Measurements from ENCODE around the gene STXBP1. TPM values are rescaled to one million over a fixed set of nuclear protein-coding genes. Genes with fewer than 3 reads are reported as not detected.

The STXBP1 gene
- total and polyA plus RNA-seq, 2 donors (not counting 3 experiments of a cell fraction or from before 2014, with no cell fraction given): 18.8 to 51.3 TPM

DNA sequence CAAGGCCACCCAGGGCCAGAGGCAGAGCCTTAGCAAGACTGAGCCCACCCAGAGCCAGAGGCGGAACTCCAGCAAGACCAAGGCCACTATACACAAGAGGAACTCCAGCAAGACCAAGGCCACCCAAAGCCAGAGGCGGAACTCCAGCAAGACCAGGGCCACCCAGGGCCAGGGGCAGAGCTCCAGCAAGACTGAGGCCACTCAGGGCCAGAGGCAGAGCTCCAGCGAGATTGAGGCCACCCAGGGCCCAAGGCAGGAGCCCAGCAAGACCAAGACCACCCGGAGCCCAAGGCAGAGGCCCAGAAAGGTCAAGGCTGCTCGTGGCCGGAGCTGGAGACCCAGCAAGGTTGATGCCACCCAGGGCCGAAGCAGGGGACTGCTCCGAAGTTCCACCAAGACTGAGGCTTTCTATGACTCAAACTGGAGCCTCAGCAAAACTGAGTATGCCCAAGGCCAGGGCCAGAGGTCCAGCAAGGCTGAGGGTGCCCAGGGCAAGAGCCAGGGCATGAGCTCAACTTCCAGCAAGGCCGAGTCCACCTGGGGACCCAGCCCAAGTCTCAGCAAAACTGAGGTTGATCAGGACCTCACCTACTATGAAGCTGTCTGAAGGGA, 118.8 kb downstream of the STXBP1 start:
- TF ChIP-seq POLR2A (IDR thresholded peaks at IDR 0.05; ENCODE audit: low read depth, low read length) (no peak), JUN (IDR thresholded peaks at IDR 0.05; ENCODE audit: borderline replicate concordance, insufficient read depth, insufficient read length, low read depth) (no peak), POLR2AphosphoS5 (IDR thresholded peaks at IDR 0.05; ENCODE audit: insufficient read depth, low read depth, low read length) (no peak), MYC (IDR thresholded peaks at IDR 0.05; ENCODE audit: low read depth, low read length) (no peak), EZH2 (IDR thresholded peaks at IDR 0.05; ENCODE audit: borderline replicate concordance, low read depth, low read length, severe bottlenecking) (no peak), GATA2 (IDR thresholded peaks at IDR 0.05; ENCODE audit: insufficient read depth, insufficient read length, low read depth, low read length) (no peak), FOS (IDR thresholded peaks at IDR 0.05; ENCODE audit: borderline replicate concordance, insufficient read depth, low read length) (no peak)
- TF ChIP-seq, protein P1, sequence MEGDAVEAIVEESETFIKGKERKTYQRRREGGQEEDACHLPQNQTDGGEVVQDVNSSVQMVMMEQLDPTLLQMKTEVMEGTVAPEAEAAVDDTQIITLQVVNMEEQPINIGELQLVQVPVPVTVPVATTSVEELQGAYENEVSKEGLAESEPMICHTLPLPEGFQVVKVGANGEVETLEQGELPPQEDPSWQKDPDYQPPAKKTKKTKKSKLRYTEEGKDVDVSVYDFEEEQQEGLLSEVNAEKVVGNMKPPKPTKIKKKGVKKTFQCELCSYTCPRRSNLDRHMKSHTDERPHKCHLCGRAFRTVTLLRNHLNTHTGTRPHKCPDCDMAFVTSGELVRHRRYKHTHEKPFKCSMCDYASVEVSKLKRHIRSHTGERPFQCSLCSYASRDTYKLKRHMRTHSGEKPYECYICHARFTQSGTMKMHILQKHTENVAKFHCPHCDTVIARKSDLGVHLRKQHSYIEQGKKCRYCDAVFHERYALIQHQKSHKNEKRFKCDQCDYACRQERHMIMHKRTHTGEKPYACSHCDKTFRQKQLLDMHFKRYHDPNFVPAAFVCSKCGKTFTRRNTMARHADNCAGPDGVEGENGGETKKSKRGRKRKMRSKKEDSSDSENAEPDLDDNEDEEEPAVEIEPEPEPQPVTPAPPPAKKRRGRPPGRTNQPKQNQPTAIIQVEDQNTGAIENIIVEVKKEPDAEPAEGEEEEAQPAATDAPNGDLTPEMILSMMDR (IDR thresholded peaks at IDR 0.05; ENCODE audit: extremely low read depth in 1 of 2, insufficient read depth in 1 of 2, low read depth in 1 of 2, low read length in 2 of 2): no peak
- TF ChIP-seq, protein P2, sequence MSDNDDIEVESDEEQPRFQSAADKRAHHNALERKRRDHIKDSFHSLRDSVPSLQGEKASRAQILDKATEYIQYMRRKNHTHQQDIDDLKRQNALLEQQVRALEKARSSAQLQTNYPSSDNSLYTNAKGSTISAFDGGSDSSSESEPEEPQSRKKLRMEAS (IDR thresholded peaks at IDR 0.05; ENCODE audit: insufficient read depth, insufficient read length): no peak
- intact Hi-C loops (cut with micrococcal nuclease): no loop called here
- peaks cover 2% of the 10 kb centered on the region for H3K79me2 ChIP-seq (ENCODE audit: control insufficient read depth, insufficient read depth, low read length)
- H3K36me3 ChIP-seq (ENCODE audit: control insufficient read depth in 2 of 2, extremely low read depth in 1 of 2, insufficient read depth in 2 of 2, low read length in 2 of 2): peaks cover 0 to 12% of the 10 kb centered on the region in 2 experiments
- peaks cover 12% of the 10 kb centered on the region for H3K4me1 ChIP-seq (ENCODE audit: control insufficient read depth, extremely low read depth, insufficient read depth, low read length)
- DNase-seq (ENCODE audit: low read depth, low spot score): no peak
- no peak overlapping the region for H2AFZ ChIP-seq (ENCODE audit: low read depth, low read length)
- H3K4me2 ChIP-seq (ENCODE audit: insufficient read depth, low read length): no peak overlapping the region
- no peak overlapping the region for H3K27ac ChIP-seq (ENCODE audit: insufficient read depth, low read depth, low read length)
- ChIA-PET CTCF (interaction anchor here (0.7 to 1.5 kb wide), 2 partner anchors 140 to 142 kb away, joined by 3 to 4 read pairs; no protein-coding TSS in a partner anchor), POLR2A (no interaction called here)
- no peaks in the 10 kb centered on the region for H4K20me1 ChIP-seq (replicated peaks; ENCODE audit: control insufficient read depth, extremely low read depth, insufficient read depth, low read length)
- H3K9me3 ChIP-seq (replicated peaks; ENCODE audit: control insufficient read depth, insufficient read depth, low read length): no peaks in the 10 kb centered on the region
- no TSS peak for BruUV-seq (replicated peaks)
- dilution Hi-C loops (cut with MboI; ENCODE audit: extremely low pct_ligation_motif_present, low sequenced_read_pairs): no loop called here
- no peak for FAIRE-seq
- no peak overlapping the region for H3K9ac ChIP-seq (replicated peaks; ENCODE audit: extremely low read depth, insufficient read depth, low read length)
- H3K4me3 ChIP-seq (replicated peaks in 1 of 3; ENCODE audit: insufficient read depth in 1 of 3, low read depth in 1 of 3, low read length in 3 of 3): no peak overlapping the region
- H3K9me1 ChIP-seq (replicated peaks; ENCODE audit: control insufficient read depth, extremely low read depth, insufficient read depth, low read length): no peaks in the 10 kb centered on the region
- no peaks in the 10 kb centered on the region for H3K27me3 ChIP-seq (ENCODE audit: control insufficient read depth in 2 of 2, insufficient read depth in 2 of 2, low read length in 2 of 2)

Data from endothelial cell of umbilical vein (primary cell).